NT2/D1 (cell line): Measurements from ENCODE around the gene ACER1.

Experiments used
- DNase-seq: peaks from one replicate; pipeline ENCODE4 v3.0.0-alpha.2; 2011; ENCODE audit warnings: low read depth, low spot score
- H3K27me3 ChIP-seq: 2 replicates; pipeline ENCODE4 v1.6.0; 2011; ENCODE audit warnings: mild to moderate bottlenecking; ENCODE audit not compliant: insufficient read length, insufficient read depth
- H3K36me3 ChIP-seq: 2 replicates; pipeline ENCODE4 v1.6.1; 2011; ENCODE audit warnings: mild to moderate bottlenecking, low read length, mixed read lengths; ENCODE audit not compliant: insufficient read depth, insufficient read length
- H3K4me1 ChIP-seq: 2 replicates; pipeline ENCODE4 v1.5.1; 2011; ENCODE audit not compliant: insufficient read depth, insufficient read length
- H3K4me3 ChIP-seq: 2 replicates; pipeline ENCODE4 v1.5.1; 2011; ENCODE audit warnings: low read depth; ENCODE audit not compliant: insufficient read length
- H3K9ac ChIP-seq: 2 replicates; pipeline ENCODE4 v1.6.0; 2011; ENCODE audit warnings: low read depth; ENCODE audit not compliant: insufficient read length
- H3K9me3 ChIP-seq: 2 replicates; pipeline ENCODE4 v1.5.1; 2011; ENCODE audit warnings: mild to moderate bottlenecking, low read length; ENCODE audit not compliant: insufficient read depth
- SUZ12 ChIP-seq: IDR thresholded peaks from 2 replicates; pipeline ENCODE4 v1.6.1; 2011; ENCODE audit not compliant: insufficient read length, insufficient read depth; ENCODE audit errors: extremely low read depth
- YY1 ChIP-seq: IDR thresholded peaks from 2 replicates; pipeline ENCODE4 v1.6.1; 2011; ENCODE audit not compliant: insufficient read length, insufficient read depth
- ZNF274 ChIP-seq: IDR thresholded peaks from 2 replicates; pipeline ENCODE4 v1.6.1; 2011; ENCODE audit warnings: mild to moderate bottlenecking, low read depth, low read length

ACER1 gene, protein sequence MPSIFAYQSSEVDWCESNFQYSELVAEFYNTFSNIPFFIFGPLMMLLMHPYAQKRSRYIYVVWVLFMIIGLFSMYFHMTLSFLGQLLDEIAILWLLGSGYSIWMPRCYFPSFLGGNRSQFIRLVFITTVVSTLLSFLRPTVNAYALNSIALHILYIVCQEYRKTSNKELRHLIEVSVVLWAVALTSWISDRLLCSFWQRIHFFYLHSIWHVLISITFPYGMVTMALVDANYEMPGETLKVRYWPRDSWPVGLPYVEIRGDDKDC

GRCh38 chr19:6333439-6333838 lies at the start of gene ACER1:
ACER1 (minus strand) TSS chr19:6333612; CDS start chr19:6333551, 61 bp downstream.
- Histone ChIP-seq H3K36me3 (no peaks in the 10 kb centered on the region), H3K9me3 (no peaks in the 10 kb centered on the region), H3K27me3 (no peaks in the 10 kb centered on the region), H3K4me3 (no peak within 1 kb of the TSS), H3K9ac (no peak within 1 kb of the TSS), H3K4me1 (peaks cover 6% of the 10 kb centered on the region)
- DNase-seq: no peak
- TF ChIP-seq ZNF274: no peak

DNA sequence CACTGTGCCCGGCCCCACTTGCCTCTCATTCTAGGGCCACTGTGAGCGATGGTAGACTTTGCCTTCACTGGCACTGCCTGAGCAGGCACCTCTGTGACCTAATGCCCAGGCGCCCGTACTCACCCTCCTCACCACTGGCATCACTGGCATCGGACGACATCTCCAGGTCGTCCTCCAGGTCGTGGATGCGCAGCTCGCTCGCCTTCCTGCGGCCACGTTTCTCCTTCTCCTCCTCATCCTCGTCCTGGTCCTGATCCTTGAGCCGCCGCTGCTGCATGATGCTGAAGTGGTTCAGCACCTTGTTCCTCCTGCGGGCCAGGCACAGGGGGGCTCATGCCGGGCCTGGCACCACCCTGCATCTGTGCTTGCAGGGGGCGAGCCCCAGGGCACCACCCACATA lies 49.8 kb upstream of the ACER1 start:
- H3K27me3 ChIP-seq: no peaks in the 10 kb centered on the region
- no peak for TF ChIP-seq ZNF274
- TF ChIP-seq SUZ12: no peak
- TF ChIP-seq YY1: no peak
- DNase-seq: no peak
- H3K9me3 ChIP-seq: peaks cover 10% of the 10 kb centered on the region; the same call in 1 of the 2 replicates
- H3K36me3 ChIP-seq: peaks cover 87% of the 10 kb centered on the region
- H3K4me1 ChIP-seq: peaks cover 4% of the 10 kb centered on the region
- H3K9ac ChIP-seq: no peak overlapping the region
- H3K4me3 ChIP-seq: no peak overlapping the region

DNA sequence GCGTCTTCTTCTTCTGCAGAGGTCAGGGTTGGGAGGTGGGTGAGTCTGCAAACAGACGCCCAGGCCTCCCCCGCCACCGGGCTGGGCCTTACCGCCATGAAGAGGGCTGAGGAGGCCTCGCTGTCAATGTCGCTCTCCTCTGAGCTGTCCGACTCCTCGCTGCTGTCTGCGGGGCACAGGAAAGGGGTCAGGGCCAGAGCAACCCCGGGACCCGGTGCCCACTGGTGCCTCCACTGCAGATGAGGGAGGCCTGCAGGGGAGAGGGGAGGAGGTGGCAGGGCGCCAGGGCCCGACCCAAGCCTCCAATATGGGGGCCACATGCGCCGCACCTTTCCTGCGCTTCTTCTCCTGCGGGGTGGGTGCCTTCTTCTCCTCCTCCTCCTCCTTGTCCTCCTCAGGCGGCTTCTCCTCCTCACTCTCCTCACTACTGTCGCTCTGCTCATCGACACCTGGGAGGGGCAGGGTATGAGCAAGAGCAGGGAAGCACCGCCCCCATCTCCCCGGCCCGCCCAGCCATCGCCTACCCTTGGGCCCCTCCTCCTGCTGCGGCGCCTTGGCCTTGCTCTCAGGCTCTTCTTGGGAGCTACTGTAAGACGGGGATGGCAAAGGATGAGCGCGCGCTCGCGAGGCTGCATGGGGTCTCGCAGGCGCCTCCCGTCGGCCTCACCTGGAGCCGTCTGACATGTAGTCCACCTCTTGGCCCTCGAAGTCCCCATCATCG lies 47.8 kb upstream of the ACER1 start:
- TF ChIP-seq YY1: no peak
- no peak for TF ChIP-seq SUZ12
- TF ChIP-seq ZNF274: no peak
- no peaks in the 10 kb centered on the region for H3K27me3 ChIP-seq
- no peak overlapping the region for H3K4me3 ChIP-seq
- no peak overlapping the region for H3K9ac ChIP-seq
- H3K9me3 ChIP-seq: peaks cover 10% of the 10 kb centered on the region; the same call in 1 of the 2 replicates
- H3K4me1 ChIP-seq: peaks cover 14% of the 10 kb centered on the region
- peaks cover 81% of the 10 kb centered on the region for H3K36me3 ChIP-seq
- no peak for DNase-seq

DNA sequence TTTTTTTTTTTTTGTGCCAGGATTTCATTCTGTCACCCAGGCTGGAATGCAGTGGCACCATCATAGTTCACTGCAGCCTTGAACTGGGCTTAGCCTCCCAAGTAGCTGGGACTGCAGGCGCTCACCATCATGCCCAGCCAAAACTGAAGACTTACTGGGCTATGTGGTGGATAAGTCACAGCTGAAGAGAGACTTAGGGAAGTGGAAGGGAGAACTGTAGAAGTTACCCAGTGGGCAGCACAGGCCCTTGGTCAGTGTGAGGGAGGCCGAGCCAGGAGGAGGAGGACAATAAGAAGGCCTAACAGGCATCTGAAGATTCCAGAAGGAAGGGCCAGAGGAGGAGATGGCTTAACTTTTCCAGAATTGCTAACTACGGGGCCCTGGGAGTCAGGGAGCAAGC lies 46.3 kb upstream of the ACER1 start:
- H3K4me1 ChIP-seq: peaks cover 25% of the 10 kb centered on the region
- no peak overlapping the region for H3K9ac ChIP-seq
- no peak for TF ChIP-seq SUZ12
- no peak for TF ChIP-seq YY1
- no peak for TF ChIP-seq ZNF274
- H3K27me3 ChIP-seq: no peaks in the 10 kb centered on the region
- DNase-seq: no peak
- no peak overlapping the region for H3K4me3 ChIP-seq
- peaks cover 81% of the 10 kb centered on the region for H3K36me3 ChIP-seq
- H3K9me3 ChIP-seq: peaks cover 10% of the 10 kb centered on the region; the same call in 1 of the 2 replicates

DNA sequence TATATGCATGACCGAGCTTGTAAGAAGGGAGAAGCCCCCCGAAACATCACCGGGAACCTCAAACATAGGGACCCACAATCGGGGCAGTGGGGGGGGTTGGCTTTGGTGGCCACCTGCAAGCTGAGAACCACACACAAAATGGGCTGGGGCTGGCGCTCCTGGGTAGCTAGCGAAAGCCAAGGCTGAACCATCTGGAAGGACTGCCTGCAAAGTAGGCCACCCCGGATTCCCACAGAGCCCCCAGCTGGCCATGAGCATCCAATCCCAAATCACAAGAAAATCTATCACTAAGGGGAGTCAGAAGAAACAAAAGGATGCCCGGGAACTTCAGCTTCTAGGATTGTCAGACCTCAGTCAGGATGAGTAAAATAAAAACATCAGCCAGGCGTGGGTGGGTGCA lies 45.1 kb upstream of the ACER1 start:
- H3K4me1 ChIP-seq: peaks cover 34% of the 10 kb centered on the region
- no peak for TF ChIP-seq ZNF274
- peak overlapping the region; percentile 38 for H3K9ac ChIP-seq
- H3K27me3 ChIP-seq: no peaks in the 10 kb centered on the region
- DNase-seq: no peak
- H3K36me3 ChIP-seq: peaks cover 79% of the 10 kb centered on the region
- H3K9me3 ChIP-seq: peaks cover 10% of the 10 kb centered on the region; the same call in 1 of the 2 replicates
- no peak overlapping the region for H3K4me3 ChIP-seq

GRCh38 chr19:6378041-6378440 lies 44.6 kb upstream of the ACER1 start:
- no peak overlapping the region for H3K4me3 ChIP-seq
- no peak for TF ChIP-seq ZNF274
- TF ChIP-seq SUZ12: no peak
- no peak for TF ChIP-seq YY1
- peaks cover 34% of the 10 kb centered on the region for H3K4me1 ChIP-seq
- no peak for DNase-seq
- peaks cover 74% of the 10 kb centered on the region for H3K36me3 ChIP-seq
- H3K9me3 ChIP-seq: peaks cover 10% of the 10 kb centered on the region; the same call in 1 of the 2 replicates
- H3K9ac ChIP-seq: peak overlapping the region; percentile 5
- H3K27me3 ChIP-seq: no peaks in the 10 kb centered on the region

DNA sequence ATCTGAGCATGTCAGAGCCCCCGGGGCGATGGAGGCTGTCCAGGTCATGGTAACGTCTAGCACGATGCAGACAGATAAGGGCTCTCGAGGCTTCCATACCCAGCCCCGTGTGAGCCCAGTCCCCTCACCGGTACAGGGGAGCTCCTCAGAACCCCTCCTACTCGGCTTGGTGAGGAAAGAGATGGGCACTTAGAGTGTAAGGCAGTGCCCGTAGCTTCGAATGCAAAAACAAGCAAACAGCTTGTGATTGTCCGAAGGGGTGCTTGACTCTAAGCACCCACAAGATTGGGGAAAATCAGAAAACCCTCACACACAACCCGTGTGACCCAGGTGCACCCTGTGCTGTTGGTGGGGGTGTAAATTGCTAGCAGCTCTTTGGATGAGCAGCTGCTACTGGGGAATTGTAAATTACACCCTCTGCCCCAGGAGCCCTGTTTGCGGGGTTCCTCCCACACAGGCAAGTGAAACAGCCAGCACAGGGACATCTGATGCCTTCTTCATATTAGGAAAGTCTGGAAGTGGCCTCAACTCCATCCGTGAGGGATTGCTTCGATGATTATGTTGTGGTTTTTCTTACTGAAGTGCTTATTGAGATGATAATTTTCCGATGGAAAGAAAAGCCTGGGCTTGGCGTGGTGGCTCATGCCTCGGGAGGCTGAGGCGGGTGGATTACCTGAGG lies 43.2 kb upstream of the ACER1 start:
- H3K9ac ChIP-seq: peak overlapping the region; percentile 57

More for the DNA sequence above, 43.2 kb upstream of the ACER1 start:
- TF ChIP-seq SUZ12 (no peak), YY1 (no peak), ZNF274 (no peak)
- Histone ChIP-seq H3K36me3 (peaks cover 63% of the 10 kb centered on the region), H3K4me1 (peaks cover 34% of the 10 kb centered on the region), H3K9me3 (peaks cover 10% of the 10 kb centered on the region; the same call in 1 of the 2 replicates), H3K27me3 (no peaks in the 10 kb centered on the region), H3K4me3 (no peak overlapping the region)
- no peak for DNase-seq
